HepG2 (cell line): ENCODE data around the gene NUP155. TPM values are rescaled to one million over a fixed set of nuclear protein-coding genes. Genes with fewer than 3 reads are reported as not detected.
A peak's percentile ranks its signal among the peaks of the same experiment; 100 is the strongest.

Experiments used
- AKAP8 ChIP-seq: sonication (generic); formaldehyde crosslinking; IDR thresholded peaks from 2 replicates; pipeline ENCODE4 v1.5.1; 2020; ENCODE audit warnings: mild to moderate bottlenecking, missing genetic modification reagents
- CSRNP2 ChIP-seq: sonication (generic); formaldehyde crosslinking; conservative IDR thresholded peaks from 2 replicates; pipeline ENCODE4 v1.8.0; 2022; ENCODE audit warnings: low read depth, missing genetic modification reagents
- DBP ChIP-seq: sonication (generic); formaldehyde crosslinking; IDR thresholded peaks from 2 replicates; pipeline ENCODE4 v1.4.0; 2020; ENCODE audit warnings: missing genetic modification reagents; ENCODE audit errors: not compliant biosample characterization
- NFE2L2 ChIP-seq: fragments of 150-350 bp; IDR thresholded peaks from 2 replicates; pipeline ENCODE4 v1.6.1; 2014; ENCODE audit warnings: low read length
- SMARCE1 ChIP-seq: fragments of 450-650 bp; IDR thresholded peaks from 2 replicates; pipeline ENCODE4 v1.6.1; 2017; ENCODE audit warnings: borderline replicate concordance
- SPEN ChIP-seq: sonication (generic); formaldehyde crosslinking; IDR thresholded peaks from 2 replicates; pipeline ENCODE4 v1.5.1; 2020; ENCODE audit warnings: low read depth, mild to moderate bottlenecking, missing genetic modification reagents
- SRSF9 ChIP-seq: fragments of 200-400 bp; formaldehyde crosslinking; IDR thresholded peaks from 2 replicates; pipeline ENCODE4 v1.6.1; 2018; ENCODE audit warnings: borderline replicate concordance, mild to moderate bottlenecking, low read depth, low read length; ENCODE audit not compliant: insufficient read depth, poor library complexity, severe bottlenecking
- TMF1 ChIP-seq: sonication (generic); formaldehyde crosslinking; IDR thresholded peaks from 2 replicates; pipeline ENCODE4 v1.8.1; 2022; ENCODE audit warnings: low read depth, missing genetic modification reagents
- ZIK1 ChIP-seq: sonication (generic); formaldehyde crosslinking; IDR thresholded peaks from 2 replicates; pipeline ENCODE4 v1.5.0; 2020; ENCODE audit warnings: mild to moderate bottlenecking, low read depth, missing genetic modification reagents, borderline replicate concordance
- ZNF460 ChIP-seq: sonication (generic); formaldehyde crosslinking; IDR thresholded peaks from 2 replicates; pipeline ENCODE4 v1.5.1; 2020; ENCODE audit warnings: missing genetic modification reagents, mild to moderate bottlenecking, borderline replicate concordance
- ZZZ3 ChIP-seq: sonication (generic); formaldehyde crosslinking; IDR thresholded peaks from 2 replicates; pipeline ENCODE4 v1.4.0; 2020; ENCODE audit warnings: missing genetic modification reagents, mild to moderate bottlenecking, borderline replicate concordance
- polyA plus RNA-seq, 8 experiments: library from polyadenylated mRNA; depleted of rRNA in 3 of 8; stranded (reverse) in 7 of 8; unstranded in 1 of 8; fragments of >200 nt; fragmentation: Illumina TruSeq in 4 of 8; extraction: Trizol in 4 of 8; gene quantifications; 2 replicates each; pipeline versions ENCODE4 v1.2.1 to v1.2.3, GENCODE V29; 2011 to 2016; ENCODE audit warnings: low read depth in 4 of 8, missing spikeins in 1 of 8, mixed read lengths in 1 of 8; ENCODE audit not compliant: insufficient read depth in 1 of 8
- total RNA-seq, 5 experiments: library from RNA; depleted of rRNA; stranded (reverse); fragments of >200 nt; fragmentation: Illumina TruSeq; extraction: Trizol; gene quantifications; 2 replicates each; pipeline ENCODE4 v1.2.3, GENCODE V29; 2016; ENCODE audit warnings: low read depth in 1 of 5
- TF ChIP-seq, protein P1 (sequence below): sonication (generic); formaldehyde crosslinking; IDR thresholded peaks from 2 replicates; pipeline ENCODE4 v1.5.0; 2020; ENCODE audit warnings: mild to moderate bottlenecking, missing genetic modification reagents, borderline replicate concordance
- TF ChIP-seq, protein P2 (sequence below): sonication (generic); formaldehyde crosslinking; IDR thresholded peaks from 2 replicates; pipeline ENCODE4 v1.4.0; 2020; ENCODE audit warnings: mild to moderate bottlenecking, missing genetic modification reagents, borderline replicate concordance

NUP155 gene
- total and polyA plus RNA-seq, 2 of the 13 experiments (the other 11 are each of a cell fraction or from before 2014, with no cell fraction given) = 13.0 to 57.4 TPM

GRCh38 chr5:37370864-37371726, at the start of gene NUP155 (continued):
- TF ChIP-seq DBP (CRISPR knock-in tag) = no peak
- peak; percentile 37; the same call in 1 of the 2 replicates for TF ChIP-seq ZZZ3 (CRISPR knock-in tag)
- no peak for TF ChIP-seq TMF1
- TF ChIP-seq NFE2L2 = no peak
- TF ChIP-seq, protein P1, sequence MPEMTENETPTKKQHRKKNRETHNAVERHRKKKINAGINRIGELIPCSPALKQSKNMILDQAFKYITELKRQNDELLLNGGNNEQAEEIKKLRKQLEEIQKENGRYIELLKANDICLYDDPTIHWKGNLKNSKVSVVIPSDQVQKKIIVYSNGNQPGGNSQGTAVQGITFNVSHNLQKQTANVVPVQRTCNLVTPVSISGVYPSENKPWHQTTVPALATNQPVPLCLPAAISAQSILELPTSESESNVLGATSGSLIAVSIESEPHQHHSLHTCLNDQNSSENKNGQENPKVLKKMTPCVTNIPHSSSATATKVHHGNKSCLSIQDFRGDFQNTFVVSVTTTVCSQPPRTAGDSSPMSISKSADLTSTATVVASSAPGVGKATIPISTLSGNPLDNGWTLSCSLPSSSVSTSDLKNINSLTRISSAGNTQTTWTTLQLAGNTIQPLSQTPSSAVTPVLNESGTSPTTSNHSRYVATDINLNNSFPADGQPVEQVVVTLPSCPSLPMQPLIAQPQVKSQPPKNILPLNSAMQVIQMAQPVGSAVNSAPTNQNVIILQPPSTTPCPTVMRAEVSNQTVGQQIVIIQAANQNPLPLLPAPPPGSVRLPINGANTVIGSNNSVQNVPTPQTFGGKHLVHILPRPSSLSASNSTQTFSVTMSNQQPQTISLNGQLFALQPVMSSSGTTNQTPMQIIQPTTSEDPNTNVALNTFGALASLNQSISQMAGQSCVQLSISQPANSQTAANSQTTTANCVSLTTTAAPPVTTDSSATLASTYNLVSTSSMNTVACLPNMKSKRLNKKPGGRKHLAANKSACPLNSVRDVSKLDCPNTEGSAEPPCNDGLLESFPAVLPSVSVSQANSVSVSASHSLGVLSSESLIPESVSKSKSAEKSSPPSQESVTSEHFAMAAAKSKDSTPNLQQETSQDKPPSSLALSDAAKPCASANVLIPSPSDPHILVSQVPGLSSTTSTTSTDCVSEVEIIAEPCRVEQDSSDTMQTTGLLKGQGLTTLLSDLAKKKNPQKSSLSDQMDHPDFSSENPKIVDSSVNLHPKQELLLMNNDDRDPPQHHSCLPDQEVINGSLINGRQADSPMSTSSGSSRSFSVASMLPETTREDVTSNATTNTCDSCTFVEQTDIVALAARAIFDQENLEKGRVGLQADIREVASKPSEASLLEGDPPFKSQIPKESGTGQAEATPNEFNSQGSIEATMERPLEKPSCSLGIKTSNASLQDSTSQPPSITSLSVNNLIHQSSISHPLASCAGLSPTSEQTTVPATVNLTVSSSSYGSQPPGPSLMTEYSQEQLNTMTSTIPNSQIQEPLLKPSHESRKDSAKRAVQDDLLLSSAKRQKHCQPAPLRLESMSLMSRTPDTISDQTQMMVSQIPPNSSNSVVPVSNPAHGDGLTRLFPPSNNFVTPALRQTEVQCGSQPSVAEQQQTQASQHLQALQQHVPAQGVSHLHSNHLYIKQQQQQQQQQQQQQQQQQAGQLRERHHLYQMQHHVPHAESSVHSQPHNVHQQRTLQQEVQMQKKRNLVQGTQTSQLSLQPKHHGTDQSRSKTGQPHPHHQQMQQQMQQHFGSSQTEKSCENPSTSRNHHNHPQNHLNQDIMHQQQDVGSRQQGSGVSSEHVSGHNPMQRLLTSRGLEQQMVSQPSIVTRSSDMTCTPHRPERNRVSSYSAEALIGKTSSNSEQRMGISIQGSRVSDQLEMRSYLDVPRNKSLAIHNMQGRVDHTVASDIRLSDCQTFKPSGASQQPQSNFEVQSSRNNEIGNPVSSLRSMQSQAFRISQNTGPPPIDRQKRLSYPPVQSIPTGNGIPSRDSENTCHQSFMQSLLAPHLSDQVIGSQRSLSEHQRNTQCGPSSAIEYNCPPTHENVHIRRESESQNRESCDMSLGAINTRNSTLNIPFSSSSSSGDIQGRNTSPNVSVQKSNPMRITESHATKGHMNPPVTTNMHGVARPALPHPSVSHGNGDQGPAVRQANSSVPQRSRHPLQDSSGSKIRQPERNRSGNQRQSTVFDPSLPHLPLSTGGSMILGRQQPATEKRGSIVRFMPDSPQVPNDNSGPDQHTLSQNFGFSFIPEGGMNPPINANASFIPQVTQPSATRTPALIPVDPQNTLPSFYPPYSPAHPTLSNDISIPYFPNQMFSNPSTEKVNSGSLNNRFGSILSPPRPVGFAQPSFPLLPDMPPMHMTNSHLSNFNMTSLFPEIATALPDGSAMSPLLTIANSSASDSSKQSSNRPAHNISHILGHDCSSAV (CRISPR knock-in tag) = no peak
- TF ChIP-seq CSRNP2 (CRISPR knock-in tag) = no peak
- TF ChIP-seq, protein P2, sequence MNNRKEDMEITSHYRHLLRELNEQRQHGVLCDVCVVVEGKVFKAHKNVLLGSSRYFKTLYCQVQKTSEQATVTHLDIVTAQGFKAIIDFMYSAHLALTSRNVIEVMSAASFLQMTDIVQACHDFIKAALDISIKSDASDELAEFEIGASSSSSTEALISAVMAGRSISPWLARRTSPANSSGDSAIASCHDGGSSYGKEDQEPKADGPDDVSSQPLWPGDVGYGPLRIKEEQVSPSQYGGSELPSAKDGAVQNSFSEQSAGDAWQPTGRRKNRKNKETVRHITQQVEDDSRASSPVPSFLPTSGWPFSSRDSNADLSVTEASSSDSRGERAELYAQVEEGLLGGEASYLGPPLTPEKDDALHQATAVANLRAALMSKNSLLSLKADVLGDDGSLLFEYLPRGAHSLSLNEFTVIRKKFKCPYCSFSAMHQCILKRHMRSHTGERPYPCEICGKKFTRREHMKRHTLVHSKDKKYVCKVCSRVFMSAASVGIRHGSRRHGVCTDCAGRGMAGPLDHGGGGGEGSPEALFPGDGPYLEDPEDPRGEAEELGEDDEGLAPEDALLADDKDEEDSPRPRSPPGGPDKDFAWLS (CRISPR knock-in tag) = no peak
- no peak for TF ChIP-seq ZIK1 (CRISPR knock-in tag)
- TF ChIP-seq SPEN (CRISPR knock-in tag) = peak; percentile 92
- no peak for TF ChIP-seq SMARCE1
- TF ChIP-seq ZNF460 (CRISPR knock-in tag) = no peak
- no peak for TF ChIP-seq SRSF9
- no peak for TF ChIP-seq AKAP8 (CRISPR knock-in tag)
